RKO (cell line): ENCODE data around the gene ITGAE.
"Not testable (repeated sequence)": the region's sequence is repeated elsewhere in the genome, so short reads cannot be mapped to it uniquely, and the experiment has no call there.

Source experiments
- DNase-seq: peaks from one replicate; pipeline ENCODE4 v3.0.0-alpha.2; 2016; ENCODE audit warnings: low spot score

ITGAE gene

DNA sequence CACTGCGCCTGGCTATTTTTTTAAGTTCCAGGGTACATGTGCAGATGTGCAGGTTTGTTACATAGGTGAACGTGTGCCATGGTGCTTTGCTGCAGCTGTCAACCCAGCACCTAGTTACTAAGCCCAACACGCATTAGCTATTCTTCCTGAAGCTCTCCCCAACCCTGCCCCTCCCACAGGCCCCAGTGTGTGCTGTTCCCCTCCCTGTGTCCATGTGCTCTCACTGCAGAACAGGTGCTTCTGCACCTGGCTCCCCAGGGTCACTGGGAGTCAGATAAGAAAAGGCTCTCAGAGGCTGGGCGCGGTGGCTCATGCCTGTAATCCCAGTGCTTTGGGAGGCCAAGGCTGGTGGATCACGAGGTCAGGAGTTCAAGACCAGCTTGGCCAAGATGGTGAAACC lies 71.1 kb downstream of the ITGAE start:
- DNase-seq = no peak

DNA sequence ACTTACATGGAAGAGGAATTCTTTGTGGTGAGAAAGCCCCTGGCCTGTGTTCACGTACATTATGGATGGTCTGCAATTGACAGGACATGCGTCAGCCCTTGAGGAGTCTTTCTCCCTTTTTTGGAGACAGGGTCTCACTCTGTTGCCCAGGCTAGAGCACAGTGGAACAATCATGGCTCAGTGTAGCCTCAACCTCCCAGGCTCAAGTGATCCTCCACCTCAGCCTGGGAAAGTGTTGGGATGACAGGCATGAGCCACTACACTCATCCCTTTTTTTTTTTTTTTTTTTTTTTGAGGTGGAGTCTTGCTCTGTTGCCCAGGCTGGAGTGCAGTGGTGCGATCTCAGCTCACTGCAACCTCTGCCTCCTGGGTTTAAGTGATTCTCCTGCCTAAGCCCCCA lies 72.9 kb downstream of the ITGAE start:
- not testable (repeated sequence) for DNase-seq

DNA sequence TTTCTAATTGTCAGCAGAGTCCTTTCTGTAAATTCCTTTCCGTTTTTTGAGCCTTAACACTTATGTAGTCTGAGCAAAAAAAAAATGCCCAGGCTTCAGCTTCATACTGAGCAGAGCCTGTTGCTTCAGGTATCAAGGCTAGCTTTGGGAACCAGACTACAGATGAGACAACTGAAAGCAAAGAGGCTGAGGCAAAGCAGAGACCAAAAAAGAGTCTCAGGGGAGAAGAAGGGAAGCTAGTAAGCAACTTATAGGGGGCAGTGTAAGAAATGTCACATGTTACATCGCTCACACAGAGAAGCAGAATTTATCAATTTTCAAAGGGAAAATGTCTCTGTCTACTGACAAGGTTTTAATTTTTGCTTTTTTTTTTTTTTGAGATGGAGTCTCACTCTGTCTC lies 73.9 kb downstream of the ITGAE start:
- DNase-seq = no peak

DNA sequence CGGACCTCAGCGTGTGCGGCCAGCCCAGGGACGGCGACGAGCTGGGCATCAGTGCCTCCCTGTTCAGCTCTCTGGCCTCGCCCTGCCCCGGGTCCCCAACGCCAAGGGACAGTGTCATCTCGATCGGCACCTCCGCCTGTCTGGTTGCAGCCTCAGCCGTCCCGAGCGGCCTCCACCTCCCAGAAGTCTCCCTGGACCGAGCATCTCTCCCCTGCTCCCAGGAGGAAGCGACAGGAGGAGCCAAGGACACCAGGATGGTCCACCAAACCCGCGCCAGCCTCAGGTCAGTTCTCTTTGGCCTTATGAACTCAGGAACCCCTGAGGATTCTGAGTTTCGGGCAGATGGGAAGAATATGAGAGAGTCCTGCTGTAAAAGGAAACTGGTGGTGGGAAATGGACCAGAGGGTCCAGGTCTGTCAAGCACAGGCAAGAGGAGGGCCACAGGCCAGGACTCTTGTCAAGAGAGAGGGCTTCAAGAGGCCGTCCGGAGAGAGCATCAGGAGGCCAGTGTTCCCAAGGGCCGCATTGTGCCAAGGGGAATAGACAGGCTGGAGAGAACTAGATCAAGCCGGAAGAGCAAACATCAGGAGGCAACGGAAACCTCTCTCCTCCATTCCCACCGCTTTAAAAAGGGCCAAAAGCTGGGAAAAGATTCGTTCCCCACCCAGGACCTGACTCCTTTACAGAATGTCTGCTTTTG lies 76.5 kb downstream of the ITGAE start:
- peak; percentile 59 for DNase-seq

DNA sequence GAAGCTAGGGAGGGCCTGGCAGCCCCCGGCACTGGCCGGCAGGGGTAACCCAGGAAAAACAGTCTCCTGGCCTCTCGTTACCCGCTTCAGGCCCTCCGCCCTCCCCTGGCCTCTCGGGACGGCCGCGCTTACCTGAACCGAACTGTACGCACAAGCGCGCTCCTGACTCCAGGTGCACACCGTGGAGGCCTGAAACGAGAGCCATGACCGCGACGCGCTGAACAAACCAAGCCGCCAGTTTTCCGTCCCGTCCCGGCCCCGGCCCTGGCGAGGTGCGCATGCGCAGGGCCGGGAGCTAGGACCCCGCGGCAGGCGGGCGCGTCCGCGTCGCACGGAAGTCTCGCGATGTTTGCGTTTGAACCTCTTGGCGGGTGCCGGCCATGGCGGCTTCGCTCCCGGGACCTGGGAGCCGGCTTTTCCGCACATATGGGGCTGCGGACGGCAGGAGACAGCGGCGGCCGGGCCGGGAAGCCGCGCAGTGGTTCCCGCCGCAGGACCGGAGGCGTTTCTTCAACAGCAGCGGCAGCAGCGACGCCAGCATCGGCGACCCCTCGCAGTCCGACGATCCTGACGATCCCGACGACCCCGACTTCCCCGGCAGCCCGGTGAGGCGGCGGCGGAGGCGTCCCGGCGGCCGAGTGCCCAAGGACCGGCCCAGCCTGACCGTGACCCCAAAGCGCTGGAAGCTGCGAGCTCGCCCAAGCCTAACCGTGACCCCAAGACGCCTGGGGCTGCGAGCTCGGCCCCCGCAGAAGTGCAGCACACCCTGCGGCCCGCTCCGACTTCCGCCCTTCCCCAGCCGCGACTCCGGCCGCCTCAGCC lies 77.2 kb downstream of the ITGAE start, which contains the start of gene HASPIN:
Gene HASPIN (plus strand): TSS at position 348 of the 822 bp plus-strand sequence. CDS start 33 bp downstream, at position 381.
- DNase-seq = peak; percentile 91

DNA sequence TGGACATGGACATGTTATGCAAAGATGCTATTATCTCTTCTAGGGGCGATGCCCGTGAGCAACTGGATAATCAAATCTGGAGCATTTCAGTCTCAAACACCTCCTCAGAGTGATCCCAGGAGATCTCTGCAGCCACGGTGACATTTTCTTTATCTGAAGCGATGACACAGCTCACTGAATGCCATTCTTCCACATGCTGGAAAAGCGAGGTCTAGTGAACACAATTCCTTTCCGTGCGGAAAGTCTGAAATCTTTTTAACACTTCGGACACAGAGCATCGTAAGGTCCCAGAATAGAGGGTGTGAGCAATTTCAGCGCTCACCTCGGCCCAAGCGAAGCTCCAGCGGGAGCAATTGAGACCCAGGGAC lies 77.8 kb downstream of the ITGAE start:
- no peak for DNase-seq

DNA sequence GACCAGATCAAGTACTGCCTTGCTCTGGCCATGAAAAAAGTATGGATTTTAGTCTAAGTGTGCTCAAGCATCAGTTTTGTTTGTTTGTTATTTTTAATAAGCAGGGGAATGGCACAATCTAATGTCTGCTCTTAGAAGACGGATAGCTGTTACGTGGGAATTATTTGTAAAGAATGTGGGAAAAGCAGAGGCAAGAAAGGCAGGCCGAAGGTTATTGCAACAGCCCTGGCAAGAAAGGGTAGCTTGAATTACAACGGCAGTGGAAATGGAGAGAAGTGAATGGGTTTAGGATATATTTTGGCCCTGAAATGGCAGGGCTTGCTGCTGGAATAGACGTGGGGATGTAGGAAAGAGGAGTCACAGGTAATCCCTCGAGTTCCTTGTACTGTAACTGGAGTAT lies 78.3 kb downstream of the ITGAE start:
- no peak for DNase-seq

DNA sequence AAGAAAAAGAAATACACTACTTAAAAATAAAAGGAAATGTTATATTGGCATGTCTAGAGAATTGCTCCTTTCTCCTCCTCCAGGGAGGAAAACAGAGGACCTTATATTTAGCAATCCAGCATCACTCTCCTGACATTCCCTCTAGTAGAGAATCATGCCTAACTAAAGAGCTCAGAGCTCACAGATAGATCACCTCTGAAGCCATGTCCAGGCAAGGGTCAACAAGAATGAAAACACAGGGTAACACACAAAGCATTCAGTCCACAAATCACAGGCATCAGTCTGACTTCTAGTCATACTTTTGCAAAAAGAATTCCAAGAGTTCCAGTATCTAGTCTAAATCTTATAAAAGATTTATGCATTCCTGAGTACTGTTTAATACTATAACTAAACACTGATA lies 81.7 kb downstream of the ITGAE start:
- no peak for DNase-seq

DNA sequence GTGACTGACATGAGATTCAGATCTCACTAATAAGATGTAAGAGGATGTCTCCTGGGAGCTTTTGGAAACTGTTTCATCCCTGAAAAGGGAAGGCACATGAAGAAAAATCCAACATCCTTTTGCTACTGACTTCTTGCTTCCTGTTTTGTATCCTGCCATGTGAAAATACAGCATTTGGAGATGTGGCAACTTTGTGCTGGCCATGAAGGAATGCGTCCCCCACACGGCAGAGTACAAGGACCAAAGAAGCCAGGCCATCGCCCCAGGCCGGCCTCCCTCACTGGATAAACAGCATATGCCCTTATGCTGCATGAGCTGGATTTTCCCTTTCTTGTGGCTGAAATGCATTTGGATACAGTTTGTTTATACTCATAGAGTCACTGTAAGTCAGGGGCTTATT lies 82.8 kb downstream of the ITGAE start:
- DNase-seq = no peak

DNA sequence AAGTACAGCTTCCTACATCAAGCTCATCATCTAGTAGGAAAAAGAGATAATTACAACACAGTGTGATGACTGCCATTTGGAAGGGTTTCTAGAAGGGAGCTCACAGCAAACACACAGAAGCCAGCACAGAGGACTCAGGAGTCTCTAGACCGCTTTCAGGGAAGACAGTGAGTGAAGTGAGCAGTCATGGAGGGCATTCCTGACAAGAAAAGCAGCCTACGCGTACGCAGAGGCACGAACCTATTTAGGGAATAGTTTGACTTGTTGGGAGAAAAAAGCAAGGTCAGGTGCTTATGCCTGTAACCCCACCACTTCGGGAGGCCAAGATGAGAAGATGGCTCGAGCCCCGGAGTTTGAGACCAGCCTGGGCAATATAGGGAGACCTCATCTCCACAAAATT lies 85.7 kb downstream of the ITGAE start:
- no peak for DNase-seq

DNA sequence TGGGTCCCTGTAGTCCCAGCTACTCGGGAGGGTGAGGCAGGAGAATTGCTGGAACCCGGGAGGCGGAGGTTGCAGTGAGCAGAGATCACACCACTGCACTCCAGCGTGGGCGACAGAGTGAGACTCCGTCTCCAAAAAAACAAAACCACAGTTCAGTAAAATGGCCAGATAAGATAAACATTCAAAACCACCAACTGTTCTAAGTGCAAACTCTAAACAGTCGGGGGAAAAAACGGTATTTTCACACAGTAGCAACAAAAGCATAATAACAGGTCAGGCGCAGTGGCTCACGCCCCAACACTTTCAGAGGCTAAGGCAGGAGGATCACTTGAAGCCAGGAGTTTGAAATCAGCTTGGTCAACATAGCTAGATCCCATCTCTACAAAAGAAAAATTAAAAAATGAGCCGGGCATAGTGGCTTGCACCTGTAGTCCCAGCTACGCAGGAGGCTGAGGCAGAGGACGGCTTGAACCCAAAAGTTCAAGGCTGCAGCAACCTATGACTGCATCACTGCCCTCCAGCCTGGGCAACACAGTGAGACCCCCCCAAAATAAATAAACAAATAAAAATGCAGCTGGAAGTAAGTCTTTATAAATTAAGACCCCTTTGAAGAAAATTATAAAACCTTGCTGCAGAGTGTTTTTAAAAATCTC lies 88.1 kb downstream of the ITGAE start:
- DNase-seq = no peak

DNA sequence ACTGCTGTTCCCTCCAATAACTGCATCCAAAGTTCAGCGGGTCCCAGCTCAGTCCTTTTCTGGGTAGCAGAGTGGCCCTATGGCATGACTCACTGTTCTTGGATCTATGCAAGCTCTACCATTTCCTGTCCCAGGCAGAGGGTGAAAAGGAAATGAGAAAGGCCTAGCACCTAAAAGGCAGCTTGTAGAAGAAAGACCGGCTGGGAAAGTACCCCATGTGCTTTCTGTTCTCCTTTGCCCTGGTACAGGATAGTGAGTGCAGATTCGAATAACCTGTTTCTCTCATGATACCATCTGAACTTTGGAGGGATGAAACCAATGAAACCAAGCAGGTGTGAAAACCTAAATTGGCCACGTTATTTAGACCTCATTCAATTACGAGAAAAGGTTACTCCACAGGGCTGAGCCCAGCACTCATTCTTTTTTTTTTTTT lies 90.0 kb downstream of the ITGAE start:
- peak; percentile 40 for DNase-seq

DNA sequence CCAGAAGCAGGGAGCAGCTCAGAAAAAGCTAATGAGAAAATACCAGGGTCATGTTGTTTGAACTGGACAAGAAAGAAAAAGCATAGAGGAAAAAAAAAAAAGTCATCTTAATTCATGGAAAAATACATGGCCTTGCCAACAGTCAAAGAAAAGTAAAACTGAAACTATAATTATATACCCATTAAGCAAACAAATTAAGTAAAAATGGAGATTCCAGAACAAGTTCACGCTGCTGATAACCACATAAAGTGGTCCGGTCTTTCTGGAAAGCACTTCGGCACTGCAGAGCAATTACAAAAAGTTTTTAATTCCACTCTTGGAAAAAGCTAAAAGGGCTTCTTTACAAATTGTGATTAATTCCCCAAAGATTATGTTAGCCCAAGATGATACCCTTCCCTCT lies 92.6 kb downstream of the ITGAE start:
- no peak for DNase-seq

DNA sequence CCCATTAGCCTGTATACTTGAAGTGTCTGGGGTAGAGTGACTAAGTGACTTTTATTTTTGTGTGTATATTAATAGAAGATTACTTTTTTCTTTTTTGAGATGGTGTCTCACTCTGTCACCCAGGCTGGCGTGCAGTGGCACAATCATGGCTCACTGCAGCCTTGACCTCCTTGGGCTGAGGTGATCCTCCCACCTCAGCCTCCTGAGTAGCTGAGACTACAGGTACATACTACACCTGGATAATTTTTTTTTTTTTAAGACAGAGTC lies 95.3 kb downstream of the ITGAE start:
- not testable (repeated sequence) for DNase-seq

DNA sequence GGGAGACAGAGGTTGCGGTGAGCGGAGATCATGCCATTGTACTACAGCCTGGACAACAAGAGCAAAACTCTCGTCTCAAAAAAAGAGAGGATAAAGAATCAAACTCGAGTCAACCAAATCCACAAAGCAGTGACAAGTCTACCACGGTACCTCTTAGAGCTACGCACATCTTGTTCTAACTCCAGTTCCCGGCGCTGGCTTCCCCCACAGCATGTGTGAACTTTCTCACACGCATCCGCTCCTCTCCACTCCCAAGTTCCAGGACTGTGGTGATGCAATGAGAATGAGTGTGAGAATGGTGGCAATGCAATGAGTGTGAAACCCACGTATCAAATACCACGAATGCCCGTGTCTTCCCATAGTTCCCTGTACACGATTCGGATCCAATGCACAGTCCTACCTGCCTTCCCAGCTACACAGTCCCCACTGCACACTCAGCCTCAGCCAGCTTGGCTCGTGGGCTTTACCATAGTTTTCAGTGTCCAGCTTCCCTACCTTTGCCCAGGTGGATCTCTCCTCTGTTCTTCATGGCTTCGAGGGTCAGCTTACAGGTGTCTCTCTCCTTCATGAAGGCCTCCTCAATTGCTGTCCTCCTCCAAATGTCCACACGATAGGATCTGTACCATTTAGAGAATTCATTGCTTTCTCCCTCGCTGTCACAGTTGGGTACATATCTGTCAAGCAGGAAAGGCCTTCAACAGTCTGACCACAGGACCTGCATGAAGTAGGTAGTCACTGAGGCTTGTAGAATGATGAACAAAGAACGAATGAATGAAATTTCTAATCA lies 95.9 kb downstream of the ITGAE start:
- no peak for DNase-seq

DNA sequence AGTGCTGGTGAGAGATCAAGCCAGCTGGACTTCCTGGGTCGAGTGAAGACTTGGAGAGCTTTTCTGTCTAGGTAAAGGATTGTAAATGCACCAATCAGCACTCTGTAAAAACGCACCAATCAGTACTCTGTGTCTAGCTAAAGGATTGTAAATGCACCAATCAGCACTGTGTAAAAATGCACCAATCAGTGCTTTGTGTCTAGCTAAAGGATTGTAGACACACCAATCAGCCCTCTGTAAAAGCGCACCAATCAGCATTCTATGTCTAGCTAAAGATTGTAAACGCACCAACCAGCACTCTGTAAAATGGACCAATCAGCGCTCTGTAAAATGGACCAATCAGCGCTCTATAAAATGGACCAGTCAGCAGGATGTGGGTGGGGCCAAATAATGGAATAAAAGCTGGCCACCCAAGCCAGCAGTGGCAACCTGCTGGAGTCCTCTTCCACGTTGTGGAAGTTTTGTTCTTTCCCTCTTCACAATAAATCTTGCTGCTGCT lies 98.9 kb downstream of the ITGAE start:
- DNase-seq = not testable (repeated sequence)

DNA sequence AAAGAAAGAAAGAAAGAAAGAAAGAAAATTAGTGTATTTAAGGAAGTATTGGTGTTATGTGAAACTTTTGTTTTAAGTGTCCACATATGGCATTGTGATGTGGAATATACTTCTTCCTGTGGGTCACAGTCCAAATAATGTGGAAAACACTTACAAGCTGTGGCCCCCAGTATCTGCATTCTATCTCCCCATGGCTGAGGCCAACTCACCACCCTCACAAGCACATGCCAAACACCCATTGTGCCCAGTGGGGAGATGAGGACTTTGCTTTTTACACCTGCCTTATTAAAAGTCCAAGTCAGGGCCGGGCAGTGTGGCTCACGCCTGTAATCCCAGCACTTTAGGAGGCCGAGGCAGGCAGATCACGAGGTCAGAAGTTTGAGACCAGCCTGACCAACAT lies 101.0 kb downstream of the ITGAE start:
- no peak for DNase-seq

DNA sequence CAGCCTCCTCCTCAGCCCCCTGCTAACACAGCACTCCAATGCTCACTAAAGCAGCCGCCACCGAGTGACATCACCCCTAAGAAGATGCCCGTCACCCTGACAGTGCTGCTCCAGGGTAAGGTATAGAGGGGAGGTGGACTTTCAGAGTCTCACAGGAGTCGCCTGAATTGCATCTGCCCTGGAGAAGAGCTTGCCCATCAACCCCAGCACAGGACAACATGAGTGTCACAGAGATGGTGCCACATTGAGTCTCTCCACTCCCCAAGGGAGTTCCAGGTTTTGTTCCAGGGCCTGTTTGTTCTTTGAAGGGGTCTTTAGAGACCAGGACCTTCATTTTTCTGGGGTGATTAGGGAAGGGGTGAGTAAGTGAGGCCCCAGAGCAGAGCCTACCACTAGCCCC lies 102.8 kb downstream of the ITGAE start:
- no peak for DNase-seq

DNA sequence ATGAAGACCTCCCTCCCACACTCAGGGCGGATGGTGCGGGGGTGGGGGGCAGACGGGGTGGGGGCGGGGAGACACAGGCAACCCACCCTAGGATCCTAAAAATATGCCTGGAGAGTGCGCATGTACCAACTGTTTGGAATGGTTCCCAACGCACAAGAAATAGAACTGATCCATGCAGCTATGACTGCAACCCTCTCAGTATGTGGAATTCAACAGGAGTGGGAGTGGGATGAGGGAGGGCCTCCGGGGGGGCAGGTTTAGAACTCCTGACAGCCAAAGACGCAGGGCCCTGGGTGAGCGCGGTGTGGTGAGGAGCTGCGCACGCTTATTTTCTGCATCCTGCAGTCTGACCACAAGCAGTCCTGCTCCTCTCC lies 103.9 kb downstream of the ITGAE start:
- no peak for DNase-seq

DNA sequence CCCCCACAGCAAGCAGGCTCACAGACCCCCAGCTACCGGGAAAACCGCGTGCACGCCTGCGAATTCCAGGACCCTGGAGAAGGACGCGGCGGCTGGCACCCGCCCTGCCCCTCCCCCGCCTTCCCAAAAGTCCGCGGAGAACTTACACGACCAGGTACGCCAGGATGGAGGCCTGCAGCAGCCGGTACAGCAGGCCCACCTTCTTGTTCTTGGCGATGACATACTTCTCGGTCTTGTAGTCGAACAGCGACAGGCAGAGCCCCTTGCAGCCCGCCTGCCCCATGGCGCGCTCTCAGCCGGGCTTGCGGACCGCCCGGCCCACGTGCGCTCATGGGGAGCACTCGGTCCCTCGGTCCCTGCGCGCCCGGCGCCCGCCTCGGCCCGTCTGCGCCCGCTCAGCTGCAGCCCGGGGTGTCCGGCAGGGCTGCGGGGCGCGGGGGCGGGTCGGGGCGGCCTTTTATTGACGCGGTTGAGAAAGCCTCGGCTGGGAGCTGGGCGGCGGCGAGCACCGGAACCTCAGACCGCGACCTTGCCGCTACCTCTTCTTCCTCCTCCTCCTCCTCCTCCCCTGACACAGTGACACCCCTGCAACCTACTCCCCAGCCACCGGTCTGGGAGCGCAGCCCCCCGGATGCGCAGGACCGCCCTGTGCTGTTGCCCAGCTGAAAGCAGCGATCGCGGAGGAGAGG lies 105.1 kb downstream of the ITGAE start, which contains the start of gene P2RX5:
Gene P2RX5 (minus strand): TSS at position 433 of the 689 bp plus-strand sequence. CDS start 150 bp downstream, at position 283.
- peak; percentile 20 for DNase-seq

DNA sequence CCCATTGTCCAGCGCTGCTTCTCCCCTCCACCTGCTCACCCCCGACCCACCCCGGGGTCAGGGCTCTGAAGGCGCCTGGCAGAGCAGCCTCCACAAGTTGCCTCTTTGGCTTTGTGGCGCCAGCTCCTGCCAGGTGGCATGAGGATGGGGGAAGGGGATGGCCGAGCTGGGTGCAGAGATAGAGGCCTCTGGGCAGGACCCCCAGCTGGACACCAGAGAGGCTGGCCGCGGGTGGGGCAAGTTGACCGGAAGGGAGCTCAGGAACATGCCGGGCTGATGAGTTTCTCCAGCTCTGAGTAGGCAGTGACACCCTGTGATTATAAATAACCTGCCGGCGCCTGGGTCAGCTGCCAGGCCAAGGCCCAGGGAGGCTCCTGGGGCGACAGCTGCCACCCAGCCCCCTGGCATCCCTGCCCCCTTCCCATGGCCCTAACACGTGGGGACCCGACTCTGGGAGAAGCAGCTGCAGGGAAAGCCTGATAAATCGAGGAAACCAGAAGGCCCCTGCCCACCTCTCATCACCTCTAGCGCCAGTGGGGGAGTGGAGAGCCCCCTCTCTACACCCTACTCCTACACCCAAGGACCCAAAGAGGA lies 105.8 kb downstream of the ITGAE start:
- peak; percentile 77 for DNase-seq
